Spleen (tissue), 7 donors: ENCODE results near the gene MICAL2.

Experiments
- CTCF ChIP-seq, 11 experiments: fragments of 200-600 bp in 7 of 11; fragments of 450-650 bp in 4 of 11; sonication (generic) in 4 of 11; IDR thresholded peaks in 8 of 11; conservative IDR thresholded peaks in 3 of 11; 1 replicate in 7 of 11; 2 replicates in 4 of 11; pipeline versions ENCODE4 v1.4.0 to v1.8.0; 2016 to 2021; ENCODE audit warnings: antibody characterized with exemption in 11 of 11, inconsistent platforms in 4 of 11, mild to moderate bottlenecking in 1 of 11
- POLR2A ChIP-seq, 3 donors: fragments of 450-650 bp; IDR thresholded peaks; one replicate each; pipeline ENCODE4 v1.5.1; 2017; ENCODE audit warnings: antibody characterized with exemption in 3 of 3, mild to moderate bottlenecking in 1 of 3
- donor health status: DM: no; HTN: no; CAD: no; lungs with moderate emphysema.
- donor health status: DM: no; HTN: no; CAD: no.
- donor health status: DM: no; HTN: no; CAD: no.

- TF ChIP-seq CTCF (IDR thresholded peaks at IDR 0.05 in 8 of 11, conservative IDR thresholded peaks at IDR 0.05 in 3 of 11) (no peak), POLR2A (IDR thresholded peaks at IDR 0.05) (no peak)
These were observed 34.2 kb downstream of the MICAL2 start for GRCh38 chr11:12144330-12145174.
